Stimulated activated CD8-positive, alpha-beta memory T cell treated with anti-CD3 and anti-CD28 coated beads, Interleukin-12 subunit alpha, Interleukin-12 subunit beta, amount 100 ng/mL, for 4 hours (primary cell): ENCODE measurements around the gene ACER3.
A peak's percentile ranks its signal among the peaks of the same experiment; 100 is the strongest.
"Not testable (repeated sequence)": the region's sequence is repeated elsewhere in the genome, so short reads cannot be mapped to it uniquely, and the experiment has no call there.

ENCODE experiments used
- DNase-seq: peaks from one replicate; pipeline ENCODE4 v3.0.0-alpha.2; 2020; ENCODE audit warnings: low read depth

Gene ACER3

GRCh38 chr11:76919887-76920746, 59.4 kb downstream of the ACER3 start:
- DNase-seq = peak; percentile 2

GRCh38 chr11:76927160-76927559, 66.4 kb downstream of the ACER3 start:
- DNase-seq = no peak

GRCh38 chr11:76935042-76935441, 74.3 kb downstream of the ACER3 start:
- no peak for DNase-seq

GRCh38 chr11:76939219-76939631, 78.5 kb downstream of the ACER3 start:
- DNase-seq = no peak

- no peak for DNase-seq
Observed at GRCh38 chr11:76944225-76944624, 83.5 kb downstream of the ACER3 start.

- DNase-seq = no peak
Observed at GRCh38 chr11:76946223-76946622, 85.5 kb downstream of the ACER3 start.

- no peak for DNase-seq
Observed at GRCh38 chr11:76947190-76947589, 86.5 kb downstream of the ACER3 start.

GRCh38 chr11:76947800-76948199, 87.1 kb downstream of the ACER3 start:
- DNase-seq = no peak

GRCh38 chr11:76955459-76956114, 94.9 kb downstream of the ACER3 start:
- DNase-seq = no peak

GRCh38 chr11:76962583-76963416, 102.1 kb downstream of the ACER3 start:
- no peak for DNase-seq

GRCh38 chr11:76963417-76964168, 102.9 kb downstream of the ACER3 start:
- DNase-seq = not testable (repeated sequence)

- no peak for DNase-seq
Observed at GRCh38 chr11:76972051-76972450, 111.3 kb downstream of the ACER3 start.

- no peak for DNase-seq
Observed at GRCh38 chr11:76974179-76974891, 113.6 kb downstream of the ACER3 start.

GRCh38 chr11:76975513-76975912, 114.8 kb downstream of the ACER3 start:
- no peak for DNase-seq

GRCh38 chr11:76977791-76978190, 117.1 kb downstream of the ACER3 start:
- DNase-seq = no peak

- DNase-seq = no peak
Observed at GRCh38 chr11:76978239-76978638, 117.5 kb downstream of the ACER3 start.

- DNase-seq = no peak
Observed at GRCh38 chr11:76978818-76979217, 118.1 kb downstream of the ACER3 start.

GRCh38 chr11:76980196-76980595, 119.5 kb downstream of the ACER3 start:
- DNase-seq = no peak

- no peak for DNase-seq
Observed at GRCh38 chr11:76984743-76985142, 124.0 kb downstream of the ACER3 start.

GRCh38 chr11:76987203-76987602, 126.5 kb downstream of the ACER3 start:
- DNase-seq = no peak

GRCh38 chr11:76990628-76991027, 129.9 kb downstream of the ACER3 start:
- no peak for DNase-seq
